ENCODE measurements around the gene CD1B.

GRCh38 chr1:158330391-158331105 lies 783 bp downstream of the CD1B start:
- TF ChIP-seq EZH2 (IDR thresholded peaks at IDR 0.05; ENCODE audit: borderline replicate concordance, low read depth, low read length, severe bottlenecking) (no peak), POLR2A (IDR thresholded peaks at IDR 0.05; ENCODE audit: low read depth, low read length) (no peak)

All from endothelial cell of umbilical vein (primary cell).